Measurements from ENCODE around the gene HOXA3. TPM values are rescaled to one million over a fixed set of nuclear protein-coding genes. Genes with fewer than 3 reads are reported as not detected.

The HOXA3 gene
- total RNA-seq, 1 experiment from 2014 or later = not detected

DNA sequence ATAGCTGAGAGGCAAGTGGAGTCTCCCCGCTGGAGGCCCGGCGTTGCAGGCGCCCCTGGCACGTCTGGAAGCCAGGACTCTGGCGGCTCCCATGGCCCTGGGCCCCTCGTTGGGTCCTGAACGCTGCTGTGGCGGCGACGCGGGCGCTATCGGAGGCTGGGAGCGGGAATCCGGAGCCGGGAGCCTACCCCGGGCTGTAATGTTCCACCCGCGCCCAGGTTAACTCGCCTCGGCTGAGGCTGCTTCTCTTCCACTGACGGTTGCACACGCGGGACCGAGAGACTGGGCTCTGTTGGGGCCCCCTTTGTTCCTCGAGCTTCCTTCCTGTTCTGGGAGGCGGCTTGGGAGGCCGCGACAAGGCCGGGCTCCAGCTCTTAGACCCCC, 7.6 kb downstream of the HOXA3 start:
- DNase-seq (ENCODE audit: low spot score) (peak; percentile 38), ATAC-seq (no peak)
- POLR2A ChIA-PET = no interaction called here
- Mint-ChIP-seq H3K27me3 (ENCODE audit: low read depth) (peaks cover 100% of the 10 kb centered on the region), H3K36me3 (no peaks in the 10 kb centered on the region), H3K9me3 (no peaks in the 10 kb centered on the region), H3K4me3 (0 out of 2 replicates have a peak overlapping the region, but pooled peaks have one; percentile 20), H3K27ac (no peak overlapping the region), H3K4me1 (peaks cover 24% of the 10 kb centered on the region)
- TF ChIP-seq, protein P1, sequence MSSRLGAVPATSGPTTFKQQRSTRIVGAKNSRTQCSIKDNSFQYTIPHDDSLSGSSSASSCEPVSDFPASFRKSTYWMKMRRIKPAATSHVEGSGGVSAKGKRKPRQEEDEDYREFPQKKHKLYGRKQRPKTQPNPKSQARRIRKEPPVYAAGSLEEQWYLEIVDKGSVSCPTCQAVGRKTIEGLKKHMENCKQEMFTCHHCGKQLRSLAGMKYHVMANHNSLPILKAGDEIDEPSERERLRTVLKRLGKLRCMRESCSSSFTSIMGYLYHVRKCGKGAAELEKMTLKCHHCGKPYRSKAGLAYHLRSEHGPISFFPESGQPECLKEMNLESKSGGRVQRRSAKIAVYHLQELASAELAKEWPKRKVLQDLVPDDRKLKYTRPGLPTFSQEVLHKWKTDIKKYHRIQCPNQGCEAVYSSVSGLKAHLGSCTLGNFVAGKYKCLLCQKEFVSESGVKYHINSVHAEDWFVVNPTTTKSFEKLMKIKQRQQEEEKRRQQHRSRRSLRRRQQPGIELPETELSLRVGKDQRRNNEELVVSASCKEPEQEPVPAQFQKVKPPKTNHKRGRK (CRISPR knock-in tag; IDR thresholded peaks at IDR 0.05; ENCODE audit: borderline replicate concordance) = no peak
- TF ChIP-seq ZNF263 (CRISPR knock-in tag; IDR thresholded peaks at IDR 0.05; ENCODE audit: low read depth) = 0 out of 2 replicates have a peak, but pooled peaks have one; percentile 13
- TF ChIP-seq, protein P2, sequence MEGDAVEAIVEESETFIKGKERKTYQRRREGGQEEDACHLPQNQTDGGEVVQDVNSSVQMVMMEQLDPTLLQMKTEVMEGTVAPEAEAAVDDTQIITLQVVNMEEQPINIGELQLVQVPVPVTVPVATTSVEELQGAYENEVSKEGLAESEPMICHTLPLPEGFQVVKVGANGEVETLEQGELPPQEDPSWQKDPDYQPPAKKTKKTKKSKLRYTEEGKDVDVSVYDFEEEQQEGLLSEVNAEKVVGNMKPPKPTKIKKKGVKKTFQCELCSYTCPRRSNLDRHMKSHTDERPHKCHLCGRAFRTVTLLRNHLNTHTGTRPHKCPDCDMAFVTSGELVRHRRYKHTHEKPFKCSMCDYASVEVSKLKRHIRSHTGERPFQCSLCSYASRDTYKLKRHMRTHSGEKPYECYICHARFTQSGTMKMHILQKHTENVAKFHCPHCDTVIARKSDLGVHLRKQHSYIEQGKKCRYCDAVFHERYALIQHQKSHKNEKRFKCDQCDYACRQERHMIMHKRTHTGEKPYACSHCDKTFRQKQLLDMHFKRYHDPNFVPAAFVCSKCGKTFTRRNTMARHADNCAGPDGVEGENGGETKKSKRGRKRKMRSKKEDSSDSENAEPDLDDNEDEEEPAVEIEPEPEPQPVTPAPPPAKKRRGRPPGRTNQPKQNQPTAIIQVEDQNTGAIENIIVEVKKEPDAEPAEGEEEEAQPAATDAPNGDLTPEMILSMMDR (IDR thresholded peaks at IDR 0.05) = no peak
- CTCF ChIA-PET = interaction anchor here (1.2 to 2.5 kb wide), 11 partner anchors 11 to 768 kb away, joined by 3 to 9 read pairs (median 5); partner anchors contain the start of gene HOXA11

DNA sequence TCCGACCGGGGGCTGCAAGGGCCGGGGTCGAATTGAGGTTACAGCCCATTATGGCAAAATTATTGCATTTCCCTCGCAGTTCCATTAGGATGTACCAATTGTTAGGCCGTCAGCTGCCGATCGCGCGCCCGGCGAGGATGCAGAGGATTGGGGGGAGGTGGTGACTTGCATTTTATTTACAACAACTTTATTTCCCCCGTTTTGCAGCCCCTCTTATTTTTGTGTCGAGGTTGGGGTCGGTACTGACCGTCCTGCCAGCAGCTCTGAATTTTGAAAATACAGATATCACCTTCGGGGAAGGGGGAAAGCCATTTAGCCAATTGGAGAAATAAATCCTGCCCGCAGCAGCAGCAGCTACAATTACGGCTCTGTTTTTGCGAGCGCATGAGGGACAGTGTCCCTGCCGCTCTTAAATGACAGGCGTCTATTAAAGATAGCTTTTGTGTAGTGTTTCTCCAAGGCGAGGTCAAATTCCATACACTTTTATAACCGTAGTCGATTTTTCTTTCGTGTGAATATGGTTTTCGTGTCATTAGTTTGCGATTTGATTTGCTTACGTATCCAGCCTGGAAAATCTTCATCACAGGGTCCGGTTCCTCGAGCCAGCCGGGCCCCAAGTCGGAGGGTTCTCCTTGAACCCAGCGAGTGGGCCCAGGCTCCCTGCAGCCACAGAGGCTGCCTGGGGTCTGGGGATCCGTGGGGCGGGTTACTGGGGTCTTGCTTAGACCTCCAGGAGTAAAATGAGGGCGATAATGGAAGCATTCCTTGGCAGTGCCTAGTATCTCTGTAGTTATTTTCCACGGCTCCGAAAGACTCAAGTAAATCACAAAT, 8.2 kb downstream of the HOXA3 start:
- TF ChIP-seq, protein P2 (IDR thresholded peaks at IDR 0.05) = no peak
- TF ChIP-seq MXD4 (CRISPR knock-in tag; IDR thresholded peaks at IDR 0.05; ENCODE audit: borderline replicate concordance) (no peak), NFE2L1 (CRISPR knock-in tag; IDR thresholded peaks at IDR 0.05) (no peak), ZNF219 (CRISPR knock-in tag; IDR thresholded peaks at IDR 0.05; ENCODE audit: borderline replicate concordance) (no peak), ELF4 (CRISPR knock-in tag; IDR thresholded peaks at IDR 0.05; ENCODE audit: low read depth) (no peak), ZNF671 (CRISPR knock-in tag; IDR thresholded peaks at IDR 0.05) (no peak), IRF2 (CRISPR knock-in tag; IDR thresholded peaks at IDR 0.05; ENCODE audit: borderline replicate concordance, low read depth) (no peak), ZNF232 (CRISPR knock-in tag; IDR thresholded peaks at IDR 0.05) (no peak), ZNF396 (CRISPR knock-in tag; IDR thresholded peaks at IDR 0.05; ENCODE audit: borderline replicate concordance) (no peak), FOXJ3 (CRISPR knock-in tag; IDR thresholded peaks at IDR 0.05; ENCODE audit: borderline replicate concordance) (no peak), ZNF121 (CRISPR knock-in tag; IDR thresholded peaks at IDR 0.05) (no peak)
- TF ChIP-seq, protein P3, sequence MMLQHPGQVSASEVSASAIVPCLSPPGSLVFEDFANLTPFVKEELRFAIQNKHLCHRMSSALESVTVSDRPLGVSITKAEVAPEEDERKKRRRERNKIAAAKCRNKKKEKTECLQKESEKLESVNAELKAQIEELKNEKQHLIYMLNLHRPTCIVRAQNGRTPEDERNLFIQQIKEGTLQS (CRISPR knock-in tag; conservative IDR thresholded peaks at IDR 0.05) = no peak
- TF ChIP-seq, protein P4, sequence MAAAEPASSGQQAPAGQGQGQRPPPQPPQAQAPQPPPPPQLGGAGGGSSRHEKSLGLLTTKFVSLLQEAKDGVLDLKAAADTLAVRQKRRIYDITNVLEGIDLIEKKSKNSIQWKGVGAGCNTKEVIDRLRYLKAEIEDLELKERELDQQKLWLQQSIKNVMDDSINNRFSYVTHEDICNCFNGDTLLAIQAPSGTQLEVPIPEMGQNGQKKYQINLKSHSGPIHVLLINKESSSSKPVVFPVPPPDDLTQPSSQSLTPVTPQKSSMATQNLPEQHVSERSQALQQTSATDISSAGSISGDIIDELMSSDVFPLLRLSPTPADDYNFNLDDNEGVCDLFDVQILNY (CRISPR knock-in tag; IDR thresholded peaks at IDR 0.05) = no peak
- TF ChIP-seq, protein P5, sequence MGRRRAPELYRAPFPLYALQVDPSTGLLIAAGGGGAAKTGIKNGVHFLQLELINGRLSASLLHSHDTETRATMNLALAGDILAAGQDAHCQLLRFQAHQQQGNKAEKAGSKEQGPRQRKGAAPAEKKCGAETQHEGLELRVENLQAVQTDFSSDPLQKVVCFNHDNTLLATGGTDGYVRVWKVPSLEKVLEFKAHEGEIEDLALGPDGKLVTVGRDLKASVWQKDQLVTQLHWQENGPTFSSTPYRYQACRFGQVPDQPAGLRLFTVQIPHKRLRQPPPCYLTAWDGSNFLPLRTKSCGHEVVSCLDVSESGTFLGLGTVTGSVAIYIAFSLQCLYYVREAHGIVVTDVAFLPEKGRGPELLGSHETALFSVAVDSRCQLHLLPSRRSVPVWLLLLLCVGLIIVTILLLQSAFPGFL (CRISPR knock-in tag; IDR thresholded peaks at IDR 0.05; ENCODE audit: borderline replicate concordance) = no peak
- TF ChIP-seq, protein P6, sequence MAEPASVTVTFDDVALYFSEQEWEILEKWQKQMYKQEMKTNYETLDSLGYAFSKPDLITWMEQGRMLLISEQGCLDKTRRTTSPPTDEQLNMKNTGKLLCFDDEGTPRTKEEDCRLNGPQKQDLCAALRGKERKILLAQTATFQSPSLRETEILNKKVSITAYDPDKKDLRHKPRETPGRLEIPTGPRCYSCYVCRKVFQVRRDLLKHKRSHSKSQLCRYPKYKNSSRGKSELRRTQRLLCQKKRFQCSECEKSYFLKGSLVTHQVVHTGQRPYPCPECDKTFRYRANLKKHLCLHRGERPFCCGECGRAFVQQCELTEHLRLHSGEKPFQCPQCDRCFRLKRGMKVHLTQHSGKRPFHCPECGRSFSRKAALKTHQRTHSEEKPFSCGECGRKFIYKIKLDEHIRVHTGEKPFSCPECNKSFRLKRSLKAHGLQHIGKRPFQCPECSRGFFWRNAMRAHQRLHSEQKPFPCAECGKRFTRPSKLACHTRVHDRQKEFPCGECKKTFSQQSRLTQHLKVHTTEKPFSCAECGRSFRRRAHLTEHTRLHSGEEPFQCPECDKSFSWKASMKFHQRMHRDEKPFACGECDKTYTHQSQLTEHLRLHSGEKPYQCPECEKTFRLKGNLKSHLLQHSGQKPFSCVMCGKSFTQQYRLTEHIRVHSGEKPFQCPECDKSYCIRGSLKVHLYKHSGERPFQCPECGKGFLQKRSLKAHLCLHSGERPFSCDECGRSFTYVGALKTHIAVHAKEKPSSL (CRISPR knock-in tag; conservative IDR thresholded peaks at IDR 0.05) = no peak
- TF ChIP-seq, protein P7, sequence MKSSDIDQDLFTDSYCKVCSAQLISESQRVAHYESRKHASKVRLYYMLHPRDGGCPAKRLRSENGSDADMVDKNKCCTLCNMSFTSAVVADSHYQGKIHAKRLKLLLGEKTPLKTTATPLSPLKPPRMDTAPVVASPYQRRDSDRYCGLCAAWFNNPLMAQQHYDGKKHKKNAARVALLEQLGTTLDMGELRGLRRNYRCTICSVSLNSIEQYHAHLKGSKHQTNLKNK (CRISPR knock-in tag; IDR thresholded peaks at IDR 0.05) = no peak
- POLR2A ChIA-PET = interaction anchor here (0.6 kb wide), 1 partner anchor 134 kb away, joined by 3 read pairs; no protein-coding TSS in a partner anchor
- no peaks in the 10 kb centered on the region for H3K36me3 Mint-ChIP-seq
- H3K27ac Mint-ChIP-seq = no peak overlapping the region
- no peaks in the 10 kb centered on the region for H3K9me3 Mint-ChIP-seq
- ATAC-seq (no peak), DNase-seq (ENCODE audit: low spot score) (no peak)
- CTCF ChIA-PET = interaction anchor here (0.6 to 3.8 kb wide), 38 partner anchors 9 to 1251 kb away, joined by 3 to 39 read pairs (median 4); partner anchors contain the start of genes HOXA11, HOXA13, HOXA3 and SKAP2
- H3K27me3 Mint-ChIP-seq (ENCODE audit: low read depth) = peaks cover 100% of the 10 kb centered on the region
- H3K4me1 Mint-ChIP-seq = peaks cover 25% of the 10 kb centered on the region
- H3K4me3 Mint-ChIP-seq = no peak overlapping the region

All from WTC11 (cell line).